AG09309 (cell line): Measurements from ENCODE around the gene SLC35F2.

Source experiments
- DNase-seq: peaks from one replicate; pipeline ENCODE4 v3.0.0-alpha.2; 2010; ENCODE audit warnings: low read depth
- H3K4me3 ChIP-seq: 2 replicates; pipeline ENCODE4 v1.5.1; 2011; ENCODE audit warnings: mild to moderate bottlenecking, low read depth, low read length, moderate library complexity; ENCODE audit not compliant: control insufficient read depth
- CTCF ChIP-seq: IDR thresholded peaks from 2 replicates; pipeline ENCODE4 v1.5.1; 2011; ENCODE audit warnings: mild to moderate bottlenecking, low read depth, low read length, inconsistent platforms; ENCODE audit not compliant: insufficient read depth, control insufficient read depth; ENCODE audit errors: missing control alignments

The SLC35F2 gene

GRCh38 chr11:107783121-107783520 is 75.5 kb downstream of the SLC35F2 start:
- no peak for DNase-seq
- no peak for TF ChIP-seq CTCF
- no peak overlapping the region for H3K4me3 ChIP-seq

GRCh38 chr11:107780775-107781174 is 77.8 kb downstream of the SLC35F2 start:
- TF ChIP-seq CTCF: no peak
- H3K4me3 ChIP-seq: no peak overlapping the region
- no peak for DNase-seq

- no peak overlapping the region for H3K4me3 ChIP-seq
- no peak for DNase-seq
- TF ChIP-seq CTCF: no peak
Measured at GRCh38 chr11:107780136-107780535, 78.5 kb downstream of the SLC35F2 start.

GRCh38 chr11:107778839-107779517 is 79.6 kb downstream of the SLC35F2 start:
- no peak for DNase-seq
- TF ChIP-seq CTCF: no peak
- H3K4me3 ChIP-seq: no peak overlapping the region

- no peak overlapping the region for H3K4me3 ChIP-seq
- TF ChIP-seq CTCF: no peak
- no peak for DNase-seq
Measured at GRCh38 chr11:107777110-107777509, 81.5 kb downstream of the SLC35F2 start.

- DNase-seq: no peak
- no peak for TF ChIP-seq CTCF
- no peak overlapping the region for H3K4me3 ChIP-seq
Measured at GRCh38 chr11:107776062-107776461, 82.5 kb downstream of the SLC35F2 start.
